Erythroblast (primary cell): Measurements from ENCODE around the gene KAT8.

ENCODE experiments used
- GATA1 ChIP-seq: IDR thresholded peaks from 2 replicates; pipeline ENCODE4 v1.6.1; 2011; ENCODE audit warnings: low read depth, mild to moderate bottlenecking, control low read depth, low read length, moderate library complexity
- POLR2A ChIP-seq: IDR thresholded peaks from 2 replicates; pipeline ENCODE4 v1.6.1; 2011; ENCODE audit warnings: mild to moderate bottlenecking, low read length

DNA sequence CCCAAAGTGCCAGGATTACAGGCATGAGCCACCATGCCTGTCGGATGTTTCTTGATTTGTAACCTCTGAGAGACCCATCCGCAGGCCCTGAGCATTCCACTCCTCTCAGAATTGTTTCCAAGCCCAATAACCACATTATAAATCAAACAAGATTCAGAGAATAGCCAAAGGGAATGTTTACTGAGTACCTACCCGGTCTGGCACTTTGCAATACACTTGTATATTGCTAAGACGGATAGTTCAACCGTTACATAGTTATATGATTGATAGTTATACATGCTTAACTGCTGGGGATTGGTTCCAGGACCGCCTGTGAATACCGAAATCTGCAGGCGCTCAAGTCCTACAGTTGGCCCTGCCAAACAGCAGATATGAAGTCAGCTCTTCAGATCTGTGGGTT is 3.0 kb upstream of the KAT8 start:
- TF ChIP-seq POLR2A (no peak), GATA1 (no peak)
